Measurements from ENCODE around the gene ELP4. TPM values are rescaled to one million over a fixed set of nuclear protein-coding genes. Genes with fewer than 3 reads are reported as not detected.
A peak's percentile ranks its signal among the peaks of the same experiment; 100 is the strongest.

Gene ELP4
- total and polyA plus RNA-seq, 3 experiments from 2014 or later = 18.4 to 23.2 (median 20.5) TPM

- H3K4me3 ChIP-seq (ENCODE audit: low read length) = no peak overlapping the region
- H3K27ac Mint-ChIP-seq = peak overlapping the region in 1 of 8 donors; percentile 43
- no peaks in the 10 kb centered on the region for H3K4me1 Mint-ChIP-seq
- H3K4me1 ChIP-seq (ENCODE audit: insufficient read depth, low read length) = no peaks in the 10 kb centered on the region
- H3K36me3 Mint-ChIP-seq = peaks cover 0 to 8% (median 7%) of the 10 kb centered on the region in 3 donors
- no peak overlapping the region for H3K4me3 Mint-ChIP-seq
- no peaks in the 10 kb centered on the region for H3K9me3 Mint-ChIP-seq
- ChIA-PET CTCF (no interaction called here), POLR2A (no interaction called here)
- no peaks in the 10 kb centered on the region for H3K27me3 Mint-ChIP-seq
- DNase-seq = no peak
- H3K9me3 ChIP-seq (ENCODE audit: low read length) = no peaks in the 10 kb centered on the region
- no peaks in the 10 kb centered on the region for H3K36me3 ChIP-seq (ENCODE audit: insufficient read depth, low read length)
- H3K27me3 ChIP-seq (ENCODE audit: insufficient read depth, low read length, poor library complexity, severe bottlenecking) = no peaks in the 10 kb centered on the region
- no peak overlapping the region for H3K27ac ChIP-seq (ENCODE audit: low read depth, low read length)
These were observed 116.3 kb downstream of the ELP4 start for GRCh38 chr11:31625868-31626267.

GRCh38 chr11:31628111-31628510, 118.5 kb downstream of the ELP4 start:
- peaks cover 6 to 21% (median 11%) of the 10 kb centered on the region in 3 donors for H3K36me3 Mint-ChIP-seq
- Histone ChIP-seq H3K27me3 (ENCODE audit: insufficient read depth, low read length, poor library complexity, severe bottlenecking) (no peaks in the 10 kb centered on the region), H3K9me3 (ENCODE audit: low read length) (no peaks in the 10 kb centered on the region), H3K4me3 (ENCODE audit: low read length) (no peak overlapping the region), H3K4me1 (ENCODE audit: insufficient read depth, low read length) (no peaks in the 10 kb centered on the region), H3K27ac (ENCODE audit: low read depth, low read length) (no peak overlapping the region), H3K36me3 (ENCODE audit: insufficient read depth, low read length) (no peaks in the 10 kb centered on the region)
- no peaks in the 10 kb centered on the region for H3K4me1 Mint-ChIP-seq
- DNase-seq = no peak
- no peaks in the 10 kb centered on the region for H3K9me3 Mint-ChIP-seq
- no peak overlapping the region for H3K27ac Mint-ChIP-seq
- no peak overlapping the region for H3K4me3 Mint-ChIP-seq
- H3K27me3 Mint-ChIP-seq = no peaks in the 10 kb centered on the region
- CTCF ChIA-PET = no interaction called here
- POLR2A ChIA-PET = no interaction called here

GRCh38 chr11:31636983-31637382, 127.4 kb downstream of the ELP4 start:
- DNase-seq = no peak
- Mint-ChIP-seq H3K27me3 (no peaks in the 10 kb centered on the region), H3K36me3 (peaks cover 11 to 24% (median 12%) of the 10 kb centered on the region in 3 donors), H3K4me3 (no peak overlapping the region), H3K4me1 (no peaks in the 10 kb centered on the region), H3K27ac (no peak overlapping the region), H3K9me3 (no peaks in the 10 kb centered on the region)
- Histone ChIP-seq H3K4me3 (ENCODE audit: low read length) (no peak overlapping the region), H3K27me3 (ENCODE audit: insufficient read depth, low read length, poor library complexity, severe bottlenecking) (no peaks in the 10 kb centered on the region), H3K27ac (ENCODE audit: low read depth, low read length) (no peak overlapping the region), H3K36me3 (ENCODE audit: insufficient read depth, low read length) (no peaks in the 10 kb centered on the region), H3K9me3 (ENCODE audit: low read length) (no peaks in the 10 kb centered on the region), H3K4me1 (ENCODE audit: insufficient read depth, low read length) (no peaks in the 10 kb centered on the region)
- ChIA-PET CTCF (no interaction called here), POLR2A (no interaction called here)

GRCh38 chr11:31640611-31641010, 131.0 kb downstream of the ELP4 start:
- no peaks in the 10 kb centered on the region for H3K27me3 ChIP-seq (ENCODE audit: insufficient read depth, low read length, poor library complexity, severe bottlenecking)
- H3K4me3 Mint-ChIP-seq = no peak overlapping the region
- no peak overlapping the region for H3K4me3 ChIP-seq (ENCODE audit: low read length)
- DNase-seq = no peak
- H3K36me3 Mint-ChIP-seq = peaks cover 4 to 8% (median 6%) of the 10 kb centered on the region in 3 donors
- no peaks in the 10 kb centered on the region for H3K36me3 ChIP-seq (ENCODE audit: insufficient read depth, low read length)
- no peaks in the 10 kb centered on the region for H3K9me3 Mint-ChIP-seq
- no peaks in the 10 kb centered on the region for H3K4me1 ChIP-seq (ENCODE audit: insufficient read depth, low read length)
- ChIA-PET POLR2A (no interaction called here), CTCF (no interaction called here)
- H3K9me3 ChIP-seq (ENCODE audit: low read length) = no peaks in the 10 kb centered on the region
- no peak overlapping the region for H3K27ac Mint-ChIP-seq
- H3K4me1 Mint-ChIP-seq = no peaks in the 10 kb centered on the region
- H3K27ac ChIP-seq (ENCODE audit: low read depth, low read length) = no peak overlapping the region
- H3K27me3 Mint-ChIP-seq = no peaks in the 10 kb centered on the region

GRCh38 chr11:31641477-31642062, 132.0 kb downstream of the ELP4 start:
- peaks cover 0 to 4% (median 3%) of the 10 kb centered on the region in 3 donors for H3K36me3 Mint-ChIP-seq
- no peak for DNase-seq
- CTCF ChIA-PET = no interaction called here
- H3K27me3 Mint-ChIP-seq = no peaks in the 10 kb centered on the region
- Histone ChIP-seq H3K36me3 (ENCODE audit: insufficient read depth, low read length) (no peaks in the 10 kb centered on the region), H3K4me1 (ENCODE audit: insufficient read depth, low read length) (no peaks in the 10 kb centered on the region), H3K9me3 (ENCODE audit: low read length) (no peaks in the 10 kb centered on the region), H3K4me3 (ENCODE audit: low read length) (no peak overlapping the region), H3K27me3 (ENCODE audit: insufficient read depth, low read length, poor library complexity, severe bottlenecking) (no peaks in the 10 kb centered on the region), H3K27ac (ENCODE audit: low read depth, low read length) (no peak overlapping the region)
- no peak overlapping the region for H3K4me3 Mint-ChIP-seq
- POLR2A ChIA-PET = no interaction called here
- no peak overlapping the region for H3K27ac Mint-ChIP-seq
- no peaks in the 10 kb centered on the region for H3K9me3 Mint-ChIP-seq
- no peaks in the 10 kb centered on the region for H3K4me1 Mint-ChIP-seq

DNA sequence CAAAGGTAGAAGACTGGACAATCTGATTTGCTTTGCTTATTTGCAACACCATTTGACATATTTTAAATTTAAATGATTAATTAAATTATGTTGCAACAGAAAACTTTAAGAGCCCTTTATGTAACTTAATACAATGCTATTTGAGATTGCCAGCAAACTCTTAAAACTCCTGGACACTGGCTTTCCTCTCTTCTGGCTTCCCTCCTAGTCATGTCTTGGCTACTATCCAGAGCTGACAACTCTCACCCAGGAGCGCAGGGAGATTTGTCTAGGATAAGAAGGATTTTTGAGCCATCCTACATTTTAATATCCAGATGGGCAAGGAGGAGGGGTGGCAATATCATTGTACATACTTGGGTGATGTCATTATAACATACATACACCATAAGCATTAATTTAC, 134.3 kb downstream of the ELP4 start:
- no peaks in the 10 kb centered on the region for H3K27me3 ChIP-seq (ENCODE audit: insufficient read depth, low read length, poor library complexity, severe bottlenecking)
- no peaks in the 10 kb centered on the region for H3K27me3 Mint-ChIP-seq
- no peak overlapping the region for H3K27ac ChIP-seq (ENCODE audit: low read depth, low read length)
- H3K36me3 Mint-ChIP-seq = peaks cover 0 to 8% (median 7%) of the 10 kb centered on the region in 3 donors
- POLR2A ChIA-PET = no interaction called here
- no peaks in the 10 kb centered on the region for H3K4me1 Mint-ChIP-seq
- H3K9me3 ChIP-seq (ENCODE audit: low read length) = no peaks in the 10 kb centered on the region
- H3K4me1 ChIP-seq (ENCODE audit: insufficient read depth, low read length) = no peaks in the 10 kb centered on the region
- H3K9me3 Mint-ChIP-seq = no peaks in the 10 kb centered on the region
- H3K36me3 ChIP-seq (ENCODE audit: insufficient read depth, low read length) = no peaks in the 10 kb centered on the region
- DNase-seq = no peak
- no peak overlapping the region for H3K27ac Mint-ChIP-seq
- CTCF ChIA-PET = no interaction called here
- no peak overlapping the region for H3K4me3 Mint-ChIP-seq
- H3K4me3 ChIP-seq (ENCODE audit: low read length) = no peak overlapping the region

GRCh38 chr11:31645747-31646146, 136.2 kb downstream of the ELP4 start:
- H3K36me3 Mint-ChIP-seq = peaks cover 0 to 21% (median 11%) of the 10 kb centered on the region in 3 donors
- H3K27me3 Mint-ChIP-seq = no peaks in the 10 kb centered on the region

GRCh38 chr11:31646216-31646615, 136.6 kb downstream of the ELP4 start:
- no peaks in the 10 kb centered on the region for H3K9me3 ChIP-seq (ENCODE audit: low read length)
- Mint-ChIP-seq H3K4me1 (no peaks in the 10 kb centered on the region), H3K4me3 (no peak overlapping the region), H3K27ac (no peak overlapping the region), H3K36me3 (peaks cover 0 to 24% (median 13%) of the 10 kb centered on the region in 3 donors), H3K27me3 (no peaks in the 10 kb centered on the region), H3K9me3 (no peaks in the 10 kb centered on the region)
- H3K4me1 ChIP-seq (ENCODE audit: insufficient read depth, low read length) = no peaks in the 10 kb centered on the region
- H3K36me3 ChIP-seq (ENCODE audit: insufficient read depth, low read length) = no peaks in the 10 kb centered on the region
- no peak overlapping the region for H3K27ac ChIP-seq (ENCODE audit: low read depth, low read length)
- no peak overlapping the region for H3K4me3 ChIP-seq (ENCODE audit: low read length)
- no peak for DNase-seq
- POLR2A ChIA-PET = no interaction called here
- CTCF ChIA-PET = no interaction called here
- H3K27me3 ChIP-seq (ENCODE audit: insufficient read depth, low read length, poor library complexity, severe bottlenecking) = no peaks in the 10 kb centered on the region

More at GRCh38 chr11:31645747-31646146, 136.2 kb downstream of the ELP4 start:
- no peaks in the 10 kb centered on the region for H3K27me3 ChIP-seq (ENCODE audit: insufficient read depth, low read length, poor library complexity, severe bottlenecking)
- POLR2A ChIA-PET = no interaction called here
- no peak for DNase-seq
- H3K9me3 ChIP-seq (ENCODE audit: low read length) = no peaks in the 10 kb centered on the region
- H3K36me3 ChIP-seq (ENCODE audit: insufficient read depth, low read length) = no peaks in the 10 kb centered on the region
- H3K9me3 Mint-ChIP-seq = no peaks in the 10 kb centered on the region
- H3K4me1 ChIP-seq (ENCODE audit: insufficient read depth, low read length) = no peaks in the 10 kb centered on the region
- no peak overlapping the region for H3K27ac Mint-ChIP-seq
- no peak overlapping the region for H3K27ac ChIP-seq (ENCODE audit: low read depth, low read length)
- H3K4me3 ChIP-seq (ENCODE audit: low read length) = no peak overlapping the region
- CTCF ChIA-PET = no interaction called here
- H3K4me3 Mint-ChIP-seq = no peak overlapping the region
- H3K4me1 Mint-ChIP-seq = no peaks in the 10 kb centered on the region

Measured in CD8-positive, alpha-beta memory T cell (primary cell).